Left lung (tissue), 10 donors: ENCODE measurements around the gene USP31. TPM values are rescaled to one million over a fixed set of nuclear protein-coding genes. Genes with fewer than 3 reads are reported as not detected.
"Not testable (repeated sequence)": the region's sequence is repeated elsewhere in the genome, so short reads cannot be mapped to it uniquely, and the experiment has no call there.

Experiments used
- ATAC-seq: fragments of 200-7000 bp; cut with Tn5 transposase; one replicate; pipeline ENCODE4 v1.9.1; 2020; ENCODE audit warnings: moderate library complexity
- DNase-seq, 4 donors: peaks; one replicate each; pipeline ENCODE4 v3.0.0-alpha.2; 2013 to 2020
- H3K27ac ChIP-seq, 2 donors: fragments of 200-600 bp; sonication (generic) in 1 of 2; one replicate each; pipeline versions ENCODE4 v1.5.0 to v1.8.0; 2020 to 2021
- H3K27me3 ChIP-seq, 2 donors: fragments of 200-600 bp; sonication (generic) in 1 of 2; one replicate each; pipeline versions ENCODE4 v1.5.0 to v1.8.0; 2020 to 2021
- H3K36me3 ChIP-seq, 2 donors: fragments of 200-600 bp; sonication (generic) in 1 of 2; one replicate each; pipeline versions ENCODE4 v1.5.0 to v1.8.0; 2020 to 2021
- H3K4me1 ChIP-seq, 2 donors: fragments of 200-600 bp; one replicate each; pipeline ENCODE4 v1.8.0; 2021
- H3K4me3 ChIP-seq, 2 donors: fragments of 200-600 bp; sonication (generic) in 1 of 2; one replicate each; pipeline versions ENCODE4 v1.5.0 to v1.8.0; 2020 to 2021; ENCODE audit warnings: mild to moderate bottlenecking in 1 of 2
- H3K9me3 ChIP-seq, 2 donors: fragments of 200-600 bp; sonication (generic) in 1 of 2; one replicate each; pipeline versions ENCODE4 v1.5.0 to v1.8.0; 2020 to 2021
- CTCF ChIP-seq, 2 donors: fragments of 200-600 bp; sonication (generic) in 1 of 2; IDR thresholded peaks; one replicate each; pipeline versions ENCODE4 v1.5.0 to v1.8.0; 2021; ENCODE audit warnings: antibody characterized with exemption in 2 of 2
- intact Hi-C, 2 donors: fragments of 100-400 bp; cut with DNase I; formaldehyde crosslinking; loops; one replicate each; pipeline versions ENCODE4 v1.11.2 to v1.14.2; 2022
- polyA plus RNA-seq, 6 donors: library from polyadenylated mRNA; unstranded; fragments of 120-200 nt; gene quantifications; one replicate each; pipeline ENCODE4 v1.2.1, GENCODE V29; 2013; ENCODE audit not compliant: insufficient read length in 6 of 6
- total RNA-seq, 2 donors: library from RNA; stranded (reverse); fragmentation: NEBNext Ultra II Directional; extraction: Animal tissue kit (Norgen Biotek cat#: 25700); gene quantifications; one replicate each; pipeline ENCODE4 v1.2.1, GENCODE V29; 2021
- donor health status: DM: no; HTN: yes; CAD: no.
- donor health status: DM: no; HTN: no; CAD: no.

Gene USP31
- total and polyA plus RNA-seq, 8 donors, result 8.7 to 17.7 (median 9.8) TPM

- H3K9me3 ChIP-seq, result no peaks in the 10 kb centered on the region
- no peaks in the 10 kb centered on the region for H3K27me3 ChIP-seq
- DNase-seq (no peak), ATAC-seq (no peak)
- no peak for TF ChIP-seq CTCF (IDR thresholded peaks at IDR 0.05)
- H3K4me3 ChIP-seq, result no peak overlapping the region
- peaks cover 0 to 39% of the 10 kb centered on the region in 2 donors for H3K36me3 ChIP-seq
- intact Hi-C loops, result no loop called here
- no peak overlapping the region for H3K27ac ChIP-seq
- peaks cover 0 to 4% of the 10 kb centered on the region in 2 donors for H3K4me1 ChIP-seq
Measured at GRCh38 chr16:23104032-23104955, 45.0 kb downstream of the USP31 start.

- Histone ChIP-seq H3K36me3 (peaks cover 0 to 39% of the 10 kb centered on the region in 2 donors), H3K27me3 (no peaks in the 10 kb centered on the region), H3K4me3 (no peak overlapping the region), H3K9me3 (no peaks in the 10 kb centered on the region), H3K4me1 (peaks cover 0 to 4% of the 10 kb centered on the region in 2 donors), H3K27ac (no peak overlapping the region)
- DNase-seq, result no peak
- ATAC-seq, result no peak
- intact Hi-C loops, result no loop called here
- TF ChIP-seq CTCF (IDR thresholded peaks at IDR 0.05), result no peak
Measured at GRCh38 chr16:23103603-23104002, 45.6 kb downstream of the USP31 start.

GRCh38 chr16:23101012-23101550 is 48.2 kb downstream of the USP31 start:
- Histone ChIP-seq H3K36me3 (peaks cover 0 to 34% of the 10 kb centered on the region in 2 donors), H3K4me3 (no peak overlapping the region), H3K9me3 (no peaks in the 10 kb centered on the region), H3K4me1 (no peaks in the 10 kb centered on the region), H3K27me3 (no peaks in the 10 kb centered on the region), H3K27ac (no peak overlapping the region)
- no peak for ATAC-seq
- intact Hi-C loops, result no loop called here
- DNase-seq, result no peak
- no peak for TF ChIP-seq CTCF (IDR thresholded peaks at IDR 0.05)

GRCh38 chr16:23096450-23096849 is 52.8 kb downstream of the USP31 start:
- DNase-seq, H3K4me1 ChIP-seq, H3K9me3 ChIP-seq, intact Hi-C loops, H3K27ac ChIP-seq, H3K27me3 ChIP-seq, ATAC-seq, H3K4me3 ChIP-seq: not testable (repeated sequence)
- H3K36me3 ChIP-seq, result peaks cover 0 to 36% of the 10 kb centered on the region in 2 donors

GRCh38 chr16:23094136-23094535 is 55.1 kb downstream of the USP31 start:
- H3K9me3 ChIP-seq, DNase-seq, H3K27ac ChIP-seq, ATAC-seq, H3K27me3 ChIP-seq, H3K4me3 ChIP-seq, intact Hi-C loops, H3K4me1 ChIP-seq: not testable (repeated sequence)
- H3K36me3 ChIP-seq, result peaks cover 0 to 28% of the 10 kb centered on the region in 2 donors

GRCh38 chr16:23092801-23093117 is 56.5 kb downstream of the USP31 start:
- no peaks in the 10 kb centered on the region for H3K4me1 ChIP-seq
- no peak for DNase-seq
- TF ChIP-seq CTCF (IDR thresholded peaks at IDR 0.05), result no peak
- H3K27me3 ChIP-seq, result no peaks in the 10 kb centered on the region
- H3K9me3 ChIP-seq, result no peaks in the 10 kb centered on the region
- no peak overlapping the region for H3K4me3 ChIP-seq
- peaks cover 0 to 28% of the 10 kb centered on the region in 2 donors for H3K36me3 ChIP-seq
- no peak overlapping the region for H3K27ac ChIP-seq
- ATAC-seq, result no peak
- intact Hi-C loops, result no loop called here
